T-cell (primary cell): ENCODE results near the gene DPP4. TPM values are rescaled to one million over a fixed set of nuclear protein-coding genes. Genes with fewer than 3 reads are reported as not detected.

Experiments
- ATAC-seq, 4 experiments: fragments of 200-7000 bp in 3 of 4; fragments of 150-1000 bp in 1 of 4; cut with Tn5 transposase; replicated peaks in 1 of 4; 1 replicate in 3 of 4; 2 replicates in 1 of 4; pipeline ENCODE4 v1.10.0; 2021; ENCODE audit warnings: moderate library complexity in 3 of 4, mild to moderate bottlenecking in 2 of 4, moderate number of reproducible peaks in 1 of 4
- CTCF ChIA-PET, 2 donors: fragments of 300-600 bp; sonication (Branson Sonifier 250); formaldehyde crosslinking; loops; one replicate each; lab custom pipeline; 2022; ENCODE audit warnings: antibody characterized with exemption in 2 of 2; lab: Charles Lee
- POLR2A ChIA-PET, 2 donors: fragments of 300-600 bp; sonication (Branson Sonifier 250); formaldehyde crosslinking; loops; one replicate each; lab custom pipeline; 2022; ENCODE audit warnings: antibody characterized with exemption in 2 of 2; lab: Charles Lee
- DNase-seq, 35 experiments: peaks; one replicate each; pipeline versions ENCODE4 v3.0.0 to v3.0.0-alpha.2; 2013 to 2023
- H3K27ac ChIP-seq: one replicate; pipeline ENCODE4 v1.5.1; 2013; ENCODE audit warnings: low read length
- H3K27me3 ChIP-seq, 2 experiments: replicated peaks in 1 of 2; 1 replicate in 1 of 2; 2 replicates in 1 of 2; pipeline versions ENCODE4 v1.6.1 to v1.7.0; 2013; ENCODE audit warnings: low read length in 1 of 2, mixed read lengths in 1 of 2; ENCODE audit not compliant: control insufficient read depth in 2 of 2, insufficient read depth in 2 of 2; ENCODE audit errors: extremely low read depth in 1 of 2
- H3K36me3 ChIP-seq, 2 donors: 1 replicate in 1 of 2; 2 replicates in 1 of 2; pipeline versions ENCODE4 v1.6.1 to v1.7.0; 2013; ENCODE audit warnings: low read length in 1 of 2; ENCODE audit not compliant: control insufficient read depth in 2 of 2, insufficient read depth in 1 of 2; ENCODE audit errors: extremely low read depth in 1 of 2
- H3K4me1 ChIP-seq, 2 experiments: 1 replicate in 1 of 2; 2 replicates in 1 of 2; pipeline versions ENCODE4 v1.6.1 to v1.7.0; 2013; ENCODE audit warnings: low read length in 2 of 2, mixed read lengths in 1 of 2; ENCODE audit not compliant: insufficient read depth in 2 of 2, control insufficient read depth in 1 of 2; ENCODE audit errors: extremely low read depth in 1 of 2
- H3K4me3 ChIP-seq, 2 donors: 1 replicate in 1 of 2; 2 replicates in 1 of 2; pipeline versions ENCODE4 v1.5.1 to v1.7.0; 2013; ENCODE audit warnings: mild to moderate bottlenecking in 2 of 2, low read length in 1 of 2, moderate library complexity in 1 of 2; ENCODE audit not compliant: control insufficient read depth in 1 of 2; ENCODE audit errors: extremely low read depth in 1 of 2
- H3K9me3 ChIP-seq: 2 replicates; pipeline ENCODE4 v1.7.0; 2013
- H3K27ac Mint-ChIP-seq, 2 donors: one replicate each; pipeline ENCODE4 v1.8.0; 2020 to 2021; ENCODE audit warnings: mild to moderate bottlenecking in 2 of 2, mixed read lengths in 2 of 2
- H3K27me3 Mint-ChIP-seq, 2 donors: one replicate each; pipeline ENCODE4 v1.8.0; 2021 to 2022; ENCODE audit warnings: mixed read lengths in 2 of 2
- H3K36me3 Mint-ChIP-seq: one replicate; pipeline ENCODE4 v1.8.0; 2021; ENCODE audit warnings: mixed read lengths
- H3K4me1 Mint-ChIP-seq, 3 donors: one replicate each; pipeline ENCODE4 v1.8.0; 2020 to 2022; ENCODE audit warnings: mixed read lengths in 3 of 3, mild to moderate bottlenecking in 1 of 3
- H3K4me3 Mint-ChIP-seq, 3 donors: one replicate each; pipeline ENCODE4 v1.8.0; 2020 to 2022; ENCODE audit warnings: mild to moderate bottlenecking in 3 of 3, mixed read lengths in 3 of 3, moderate library complexity in 3 of 3
- H3K9me3 Mint-ChIP-seq, 3 donors: one replicate each; pipeline ENCODE4 v1.8.0; 2020 to 2022; ENCODE audit warnings: mixed read lengths in 3 of 3
- WGBS: methylation state at CpG from one replicate; pipeline ENCODE4 v1.1.5; 2013; ENCODE audit warnings: missing lambda C conversion rate; ENCODE audit not compliant: insufficient coverage; 5-methylcytosine and 5-hydroxymethylcytosine counted together
- total RNA-seq, 35 experiments: library from RNA in 6 of 35; stranded (reverse) in 6 of 35; fragments of 120-200 nt in 1 of 35; gene quantifications; one replicate each; pipeline versions ENCODE4 v1.2.1 to v1.2.4 and lab custom pipeline; 2013 to 2026

The DPP4 gene
- total RNA-seq, 5 donors from 2014 or later (not counting 1 experiment from before 2014, with no cell fraction given) = 30.1 to 47.7 (median 37.9) TPM

- no peak overlapping the region for H3K27ac ChIP-seq
- DNase-seq = no peak
- Mint-ChIP-seq H3K9me3 (no peaks in the 10 kb centered on the region), H3K4me3 (no peak overlapping the region), H3K36me3 (peaks cover 35% of the 10 kb centered on the region), H3K4me1 (peaks cover 1 to 8% (median 3%) of the 10 kb centered on the region in 3 donors), H3K27me3 (no peaks in the 10 kb centered on the region), H3K27ac (no peak overlapping the region)
- WGBS = 88% methylated on average over 5 of the region's 8 CpGs
- CTCF ChIA-PET = interaction anchor here in 1 of 2 donors (0.6 kb wide), 1 partner anchor 38 kb away, joined by 3 read pairs; no protein-coding TSS in a partner anchor
- H3K9me3 ChIP-seq = no peaks in the 10 kb centered on the region
- POLR2A ChIA-PET = interaction anchor here in 1 of 2 donors (0.6 kb wide), 1 partner anchor 20 kb away, joined by 5 read pairs; no protein-coding TSS in a partner anchor
- no peaks in the 10 kb centered on the region for H3K27me3 ChIP-seq
- no peak overlapping the region for H3K4me3 ChIP-seq
- no peaks in the 10 kb centered on the region for H3K4me1 ChIP-seq
- H3K36me3 ChIP-seq = peaks cover 0 to 28% of the 10 kb centered on the region in 2 donors
- no peak for ATAC-seq
Observed at GRCh38 chr2:162043132-162043531, 30.9 kb downstream of the DPP4 start.

GRCh38 chr2:162041485-162041884 lies 32.5 kb downstream of the DPP4 start:
- Histone ChIP-seq H3K9me3 (no peaks in the 10 kb centered on the region), H3K27ac (no peak overlapping the region), H3K4me3 (no peak overlapping the region), H3K27me3 (no peaks in the 10 kb centered on the region), H3K36me3 (peaks cover 0 to 27% of the 10 kb centered on the region in 2 donors), H3K4me1 (no peaks in the 10 kb centered on the region)
- no peaks in the 10 kb centered on the region for H3K27me3 Mint-ChIP-seq
- peaks cover 44% of the 10 kb centered on the region for H3K36me3 Mint-ChIP-seq
- DNase-seq (no peak), ATAC-seq (no peak)
- no peaks in the 10 kb centered on the region for H3K9me3 Mint-ChIP-seq
- peaks cover 0 to 13% (median 4%) of the 10 kb centered on the region in 3 donors for H3K4me1 Mint-ChIP-seq
- H3K4me3 Mint-ChIP-seq = no peak overlapping the region
- ChIA-PET POLR2A (no interaction called here), CTCF (interaction anchor here (0.6 to 1.3 kb wide), 2 partner anchors 34 to 51 kb away, joined by 3 read pairs; no protein-coding TSS in a partner anchor)
- no CpG with 5 or more reads among the region's 1 CpG for WGBS
- H3K27ac Mint-ChIP-seq = no peak overlapping the region

- H3K27ac ChIP-seq = no peak overlapping the region
- no peak for DNase-seq
- CTCF ChIA-PET = interaction anchor here (1.3 kb wide), 2 partner anchors 92 to 451 kb away, joined by 3 read pairs; no protein-coding TSS in a partner anchor
- H3K27ac Mint-ChIP-seq = no peak overlapping the region
- POLR2A ChIA-PET = no interaction called here
- H3K27me3 Mint-ChIP-seq = no peaks in the 10 kb centered on the region
- H3K9me3 ChIP-seq = no peaks in the 10 kb centered on the region
- no peak for ATAC-seq
- H3K4me3 ChIP-seq = no peak overlapping the region
- H3K4me1 ChIP-seq = no peaks in the 10 kb centered on the region
- peaks cover 0 to 15% (median 6%) of the 10 kb centered on the region in 3 donors for H3K4me1 Mint-ChIP-seq
- peaks cover 0 to 15% of the 10 kb centered on the region in 2 donors for H3K36me3 ChIP-seq
- H3K27me3 ChIP-seq = no peaks in the 10 kb centered on the region
- H3K36me3 Mint-ChIP-seq = peaks cover 66% of the 10 kb centered on the region
- no peaks in the 10 kb centered on the region for H3K9me3 Mint-ChIP-seq
- H3K4me3 Mint-ChIP-seq = no peak overlapping the region
Observed at GRCh38 chr2:162038725-162039124, 35.3 kb downstream of the DPP4 start.

- ChIA-PET POLR2A (interaction anchor here in 1 of 2 donors (0.6 kb wide), 1 partner anchor 19 kb away, joined by 3 read pairs; no protein-coding TSS in a partner anchor), CTCF (interaction anchor here (0.9 to 1.3 kb wide), 2 partner anchors 85 to 91 kb away, joined by 3 to 4 read pairs; no protein-coding TSS in a partner anchor)
- no peak for ATAC-seq
- Histone ChIP-seq H3K9me3 (no peaks in the 10 kb centered on the region), H3K36me3 (peaks cover 0 to 12% of the 10 kb centered on the region in 2 donors), H3K27ac (no peak overlapping the region), H3K4me3 (no peak overlapping the region), H3K27me3 (no peaks in the 10 kb centered on the region), H3K4me1 (no peaks in the 10 kb centered on the region)
- Mint-ChIP-seq H3K4me3 (no peak overlapping the region), H3K27ac (no peak overlapping the region), H3K4me1 (peaks cover 0 to 15% (median 6%) of the 10 kb centered on the region in 3 donors), H3K27me3 (no peaks in the 10 kb centered on the region), H3K9me3 (no peaks in the 10 kb centered on the region), H3K36me3 (peaks cover 67% of the 10 kb centered on the region)
- WGBS = no CpG with 5 or more reads among the region's 1 CpG
- DNase-seq = no peak
Observed at GRCh38 chr2:162037886-162038285, 36.1 kb downstream of the DPP4 start.

GRCh38 chr2:162037028-162037795 lies 36.8 kb downstream of the DPP4 start:
- peaks cover 0 to 15% (median 6%) of the 10 kb centered on the region in 3 donors for H3K4me1 Mint-ChIP-seq
- no peaks in the 10 kb centered on the region for H3K9me3 ChIP-seq
- no peak overlapping the region for H3K4me3 Mint-ChIP-seq
- H3K27me3 Mint-ChIP-seq = no peaks in the 10 kb centered on the region
- H3K27me3 ChIP-seq = no peaks in the 10 kb centered on the region
- no peak overlapping the region for H3K27ac ChIP-seq
- no peak for DNase-seq
- no peaks in the 10 kb centered on the region for H3K9me3 Mint-ChIP-seq
- CTCF ChIA-PET = interaction anchor here (0.9 to 1.3 kb wide), 3 partner anchors 14 to 91 kb away, joined by 3 to 4 read pairs (median 3); no protein-coding TSS in a partner anchor
- H3K4me3 ChIP-seq = no peak overlapping the region
- H3K36me3 ChIP-seq = peaks cover 4 to 12% of the 10 kb centered on the region in 2 donors
- peaks cover 66% of the 10 kb centered on the region for H3K36me3 Mint-ChIP-seq
- ATAC-seq = no peak
- WGBS = no CpG with 5 or more reads among the region's 3 CpGs
- POLR2A ChIA-PET = interaction anchor here (0.6 kb wide), 2 partner anchors 20 to 673 kb away, joined by 3 read pairs; no protein-coding TSS in a partner anchor
- H3K27ac Mint-ChIP-seq = no peak overlapping the region
- no peaks in the 10 kb centered on the region for H3K4me1 ChIP-seq

GRCh38 chr2:162035981-162036380 lies 38.0 kb downstream of the DPP4 start:
- Histone ChIP-seq H3K27ac (no peak overlapping the region), H3K36me3 (peaks cover 8 to 24% of the 10 kb centered on the region in 2 donors), H3K9me3 (no peaks in the 10 kb centered on the region), H3K4me3 (no peak overlapping the region), H3K27me3 (no peaks in the 10 kb centered on the region), H3K4me1 (no peaks in the 10 kb centered on the region)
- ChIA-PET POLR2A (no interaction called here), CTCF (interaction anchor here in 1 of 2 donors (0.6 to 0.8 kb wide), 2 partner anchors 12 to 31 kb away, joined by 3 to 4 read pairs; no protein-coding TSS in a partner anchor)
- WGBS = no CpG with 5 or more reads among the region's 3 CpGs
- peaks cover 70% of the 10 kb centered on the region for H3K36me3 Mint-ChIP-seq
- no peak overlapping the region for H3K4me3 Mint-ChIP-seq
- no peaks in the 10 kb centered on the region for H3K9me3 Mint-ChIP-seq
- peaks cover 0 to 13% (median 4%) of the 10 kb centered on the region in 3 donors for H3K4me1 Mint-ChIP-seq
- no peak overlapping the region for H3K27ac Mint-ChIP-seq
- H3K27me3 Mint-ChIP-seq = no peaks in the 10 kb centered on the region
- ATAC-seq (no peak), DNase-seq (no peak)
